ENCODE measurements around the gene MRGPRF.

DNA sequence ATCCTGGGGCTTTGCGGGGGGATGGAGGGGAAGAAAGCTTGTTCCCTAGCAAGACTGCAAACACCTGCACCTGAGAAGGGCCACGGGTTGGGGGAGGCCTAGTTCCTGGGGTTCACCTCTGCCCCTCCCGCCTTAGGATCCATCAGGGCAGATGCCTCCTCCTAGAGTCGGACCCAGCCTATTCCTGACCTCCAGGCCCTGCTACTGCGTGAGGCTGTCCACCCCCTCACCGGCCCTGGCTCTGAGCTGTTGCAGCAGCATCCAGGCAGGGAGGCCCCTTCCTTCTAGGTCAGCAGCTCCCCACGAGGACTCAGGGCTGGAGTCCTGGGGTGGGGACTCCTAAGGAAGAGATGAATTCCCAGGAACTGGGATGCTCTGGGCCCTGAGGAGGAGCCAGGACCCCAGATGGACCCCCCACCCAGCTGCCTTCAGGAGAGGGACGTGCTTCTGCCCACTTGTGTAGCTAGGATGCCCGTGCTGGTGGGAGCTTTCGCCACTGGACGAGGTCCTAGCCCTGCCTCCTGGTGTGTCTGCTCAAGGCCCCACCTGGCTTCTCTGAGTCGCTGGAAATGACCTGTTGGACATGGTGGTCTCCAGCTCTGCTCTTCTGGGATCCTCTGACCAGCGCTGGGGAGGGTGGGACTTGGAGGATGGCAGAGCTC lies 10.3 kb downstream of the MRGPRF start:
- no peak for TF ChIP-seq POLR2A (IDR thresholded peaks at IDR 0.05)
- TF ChIP-seq, protein P1, sequence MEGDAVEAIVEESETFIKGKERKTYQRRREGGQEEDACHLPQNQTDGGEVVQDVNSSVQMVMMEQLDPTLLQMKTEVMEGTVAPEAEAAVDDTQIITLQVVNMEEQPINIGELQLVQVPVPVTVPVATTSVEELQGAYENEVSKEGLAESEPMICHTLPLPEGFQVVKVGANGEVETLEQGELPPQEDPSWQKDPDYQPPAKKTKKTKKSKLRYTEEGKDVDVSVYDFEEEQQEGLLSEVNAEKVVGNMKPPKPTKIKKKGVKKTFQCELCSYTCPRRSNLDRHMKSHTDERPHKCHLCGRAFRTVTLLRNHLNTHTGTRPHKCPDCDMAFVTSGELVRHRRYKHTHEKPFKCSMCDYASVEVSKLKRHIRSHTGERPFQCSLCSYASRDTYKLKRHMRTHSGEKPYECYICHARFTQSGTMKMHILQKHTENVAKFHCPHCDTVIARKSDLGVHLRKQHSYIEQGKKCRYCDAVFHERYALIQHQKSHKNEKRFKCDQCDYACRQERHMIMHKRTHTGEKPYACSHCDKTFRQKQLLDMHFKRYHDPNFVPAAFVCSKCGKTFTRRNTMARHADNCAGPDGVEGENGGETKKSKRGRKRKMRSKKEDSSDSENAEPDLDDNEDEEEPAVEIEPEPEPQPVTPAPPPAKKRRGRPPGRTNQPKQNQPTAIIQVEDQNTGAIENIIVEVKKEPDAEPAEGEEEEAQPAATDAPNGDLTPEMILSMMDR (IDR thresholded peaks at IDR 0.05) = no peak
- TF ChIP-seq POLR2AphosphoS5 (IDR thresholded peaks at IDR 0.05) = no peak
- TF ChIP-seq EP300 (IDR thresholded peaks at IDR 0.05; ENCODE audit: low read depth) = no peak
